ENCODE data around the gene GPR161.

Gene GPR161

DNA sequence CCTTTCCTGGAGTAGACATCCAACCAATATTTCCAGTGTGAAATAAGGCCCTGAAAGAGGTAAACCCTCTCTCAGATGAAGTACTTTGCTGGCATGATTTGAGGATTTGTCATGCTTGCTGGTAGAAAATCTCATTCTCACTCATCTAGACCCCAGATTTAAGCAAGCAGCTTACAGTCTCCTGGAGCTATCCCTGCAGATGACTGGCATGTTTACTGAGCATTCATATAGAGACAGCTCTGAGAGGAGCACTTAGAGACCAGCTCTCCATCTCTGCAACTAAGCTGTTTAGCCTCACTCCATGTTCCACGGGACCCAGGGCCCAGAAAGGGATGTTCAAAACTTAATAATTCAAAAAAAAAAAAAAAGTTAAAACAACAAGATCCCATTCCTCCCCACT lies 34.2 kb downstream of the GPR161 start:
- no peak for DNase-seq

DNA sequence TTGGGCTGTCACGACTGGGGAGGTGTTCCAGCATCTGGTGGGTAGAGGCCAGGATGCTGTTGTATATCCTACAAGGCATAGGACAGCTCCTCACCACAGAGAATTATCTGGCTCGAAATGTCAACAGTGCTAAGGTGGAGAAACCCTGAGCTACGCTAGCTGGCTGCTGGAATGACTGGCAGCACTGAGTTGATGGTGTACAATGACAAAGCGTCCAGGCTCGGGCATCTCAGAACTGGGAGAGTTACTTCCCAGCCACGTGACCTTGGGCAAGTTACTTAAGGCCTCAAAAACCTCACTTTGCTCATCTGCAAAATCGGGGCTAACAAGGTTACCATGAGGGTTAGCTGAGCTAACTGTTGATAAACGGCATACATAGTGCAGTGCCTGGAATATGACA lies 35.4 kb downstream of the GPR161 start:
- DNase-seq = no peak

GRCh38 chr1:168100315-168101002 lies 36.3 kb downstream of the GPR161 start:
- DNase-seq = no peak

GRCh38 chr1:168099337-168099801 lies 37.4 kb downstream of the GPR161 start:
- DNase-seq = no peak

DNA sequence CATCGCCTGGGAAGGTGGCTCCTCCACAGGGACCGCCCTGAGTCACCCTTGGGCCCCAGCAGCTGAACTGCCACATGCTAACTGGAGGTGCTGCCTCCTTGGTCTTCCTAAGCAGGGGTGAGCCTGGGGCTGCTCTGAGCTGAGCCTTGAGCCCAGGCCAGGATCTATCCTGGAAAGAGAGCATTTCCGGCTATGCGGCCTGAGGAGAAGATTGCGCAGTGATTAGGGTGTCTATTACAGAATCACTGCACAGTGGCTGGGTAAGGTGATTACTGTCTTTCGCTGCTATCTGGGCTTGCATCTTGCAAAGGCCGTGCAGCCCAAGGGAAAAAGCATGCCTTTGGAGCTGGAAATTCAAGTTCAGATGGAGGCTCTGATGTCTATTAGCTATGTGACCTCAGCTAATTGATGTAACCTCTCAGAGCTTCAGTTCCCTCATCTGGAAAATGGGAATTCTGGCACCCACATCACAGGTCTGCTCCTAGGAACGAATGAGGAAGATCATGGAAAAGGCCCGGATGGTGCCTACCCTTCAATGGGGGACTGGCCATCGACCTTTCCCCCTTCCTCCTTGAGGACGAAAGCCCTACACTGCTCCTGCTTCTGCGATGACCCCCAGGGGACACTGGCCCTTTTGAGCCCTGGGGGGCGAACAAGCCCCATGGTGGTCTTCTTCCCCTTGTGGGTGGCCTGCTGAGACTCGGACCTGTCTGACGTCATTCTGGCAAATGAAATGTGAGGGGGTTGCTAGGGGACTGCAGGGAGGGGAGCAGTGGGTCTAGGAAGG lies 38.0 kb downstream of the GPR161 start:
- DNase-seq = no peak

DNA sequence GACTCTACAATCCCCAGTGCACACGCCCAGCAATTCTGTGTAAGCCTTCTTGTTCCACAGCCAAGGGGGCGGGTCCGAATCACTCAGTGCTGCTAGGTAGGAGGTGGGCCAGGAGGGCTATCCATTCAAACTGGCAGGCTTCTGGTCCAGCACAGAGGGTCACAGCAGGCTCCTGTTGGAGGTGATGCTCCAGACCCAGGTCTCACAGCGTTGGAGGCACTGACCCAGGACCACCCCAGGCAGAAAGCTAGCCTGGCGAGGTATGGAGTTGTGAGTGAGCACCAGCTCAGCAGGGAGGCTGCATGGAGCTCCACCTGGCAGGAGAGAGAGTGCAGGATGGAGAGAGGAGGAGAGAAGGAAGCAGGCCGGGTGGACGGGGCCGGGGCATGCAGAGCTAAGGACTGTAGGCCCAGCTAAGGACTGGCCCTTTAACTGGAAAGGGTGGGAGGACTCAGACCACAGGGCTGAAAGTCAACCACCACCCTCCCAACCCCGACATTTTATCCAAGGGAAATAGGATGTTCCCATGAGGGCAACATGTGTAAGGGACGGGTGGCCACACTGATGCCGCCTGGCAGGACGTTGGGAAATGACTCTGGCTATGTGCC lies 38.7 kb downstream of the GPR161 start:
- DNase-seq = no peak

- DNase-seq = no peak
Observed at GRCh38 chr1:168096296-168097165, 40.2 kb downstream of the GPR161 start.

DNA sequence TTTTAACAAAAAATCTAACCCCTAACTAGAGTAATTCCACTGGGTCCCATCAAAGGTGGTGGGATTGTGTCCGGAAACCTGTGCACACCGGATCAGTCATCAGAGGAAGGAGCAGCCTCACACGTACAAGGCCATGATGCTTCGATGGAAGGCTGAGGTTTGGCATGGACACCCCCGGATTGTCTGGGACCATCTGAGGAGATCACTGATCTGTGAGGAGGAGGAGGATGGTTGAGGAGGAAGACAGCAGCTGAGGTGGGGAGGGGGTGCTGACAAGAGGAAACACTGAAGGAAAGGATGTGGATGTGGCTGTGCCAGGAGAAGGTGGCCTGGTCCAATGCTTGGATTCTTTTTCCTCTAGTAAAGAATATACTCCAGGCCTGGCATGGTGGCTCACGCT lies 41.3 kb downstream of the GPR161 start:
- no peak for DNase-seq

DNA sequence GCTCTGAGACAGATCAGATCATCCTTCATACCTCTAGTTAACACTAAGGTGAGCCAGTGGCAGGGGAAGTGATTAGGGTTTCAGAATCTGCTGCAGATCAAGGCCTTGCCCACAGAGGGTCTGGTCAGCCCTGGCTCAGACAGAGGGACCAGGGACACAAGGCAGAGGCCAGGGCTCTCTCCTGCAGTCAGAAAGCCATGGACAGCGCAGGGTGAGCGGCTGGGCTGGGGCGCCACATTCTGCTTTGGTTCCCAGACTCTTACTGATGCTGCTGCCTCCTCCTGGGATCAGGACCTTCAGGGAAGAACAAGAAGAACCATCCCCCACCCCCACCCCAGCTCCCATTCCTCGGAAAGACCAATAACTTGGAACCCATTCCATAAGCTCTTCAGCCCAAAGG lies 43.1 kb downstream of the GPR161 start:
- no peak for DNase-seq

DNA sequence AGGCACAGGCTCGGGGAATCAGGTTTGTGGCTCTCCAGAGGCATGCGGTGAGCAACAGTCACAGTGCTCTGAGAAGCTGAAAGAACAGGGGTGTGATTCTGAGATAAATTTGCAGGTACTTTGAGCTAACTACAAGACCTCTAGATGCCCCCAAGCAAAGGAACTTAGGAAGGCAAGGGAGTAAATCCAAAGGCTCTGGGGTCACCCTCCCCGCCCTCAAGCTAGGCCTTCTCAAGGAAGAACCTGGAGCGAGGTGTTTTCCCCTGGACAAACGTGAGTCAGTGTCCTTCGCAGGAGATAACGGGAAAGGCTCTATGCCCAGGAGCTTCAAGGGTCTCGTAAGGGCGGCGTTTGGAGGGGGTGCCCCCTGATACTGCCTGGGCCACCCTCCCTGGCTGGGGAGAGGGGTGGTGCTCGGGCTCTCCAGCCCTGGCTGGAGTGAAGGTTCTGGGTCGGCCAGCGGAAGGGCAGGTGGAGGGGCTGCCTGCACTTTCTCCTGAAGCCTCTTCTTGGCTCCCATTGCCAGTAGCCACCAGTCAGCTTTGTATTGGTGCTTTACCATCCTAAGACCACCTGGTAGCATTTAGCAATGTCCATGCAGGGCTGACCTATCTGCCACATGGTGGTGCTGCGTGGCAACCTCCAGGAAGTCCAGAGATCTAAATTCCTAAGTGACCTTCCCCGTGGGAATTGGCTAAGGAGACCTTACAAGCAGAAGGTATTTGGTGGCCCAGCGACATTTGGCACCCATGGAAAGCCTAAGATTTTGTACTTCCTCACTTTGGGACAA lies 44.0 kb downstream of the GPR161 start:
- no peak for DNase-seq

GRCh38 chr1:168091720-168092550 lies 44.8 kb downstream of the GPR161 start:
- DNase-seq = no peak

- DNase-seq = no peak
Observed at GRCh38 chr1:168091063-168091462, 45.7 kb downstream of the GPR161 start.

DNA sequence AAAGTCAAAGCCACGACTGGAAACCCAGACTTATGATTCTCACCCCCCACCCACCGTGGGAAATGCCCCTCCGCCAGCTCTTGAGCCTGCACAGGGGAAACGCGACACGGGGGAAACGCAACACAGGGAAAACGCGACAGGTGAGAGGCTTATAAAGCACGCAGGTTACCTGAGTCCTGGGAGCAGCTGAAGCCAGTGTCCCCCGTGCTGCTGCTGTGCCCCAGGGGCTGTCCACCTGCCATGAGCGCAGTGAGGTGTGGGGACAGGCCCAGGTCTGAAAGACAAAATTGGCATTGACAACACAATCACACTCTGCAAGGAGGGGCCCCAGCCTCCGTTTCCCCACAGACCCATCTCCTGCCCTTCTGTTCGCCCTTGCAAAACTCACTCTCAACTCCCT lies 46.3 kb downstream of the GPR161 start:
- no peak for DNase-seq

DNA sequence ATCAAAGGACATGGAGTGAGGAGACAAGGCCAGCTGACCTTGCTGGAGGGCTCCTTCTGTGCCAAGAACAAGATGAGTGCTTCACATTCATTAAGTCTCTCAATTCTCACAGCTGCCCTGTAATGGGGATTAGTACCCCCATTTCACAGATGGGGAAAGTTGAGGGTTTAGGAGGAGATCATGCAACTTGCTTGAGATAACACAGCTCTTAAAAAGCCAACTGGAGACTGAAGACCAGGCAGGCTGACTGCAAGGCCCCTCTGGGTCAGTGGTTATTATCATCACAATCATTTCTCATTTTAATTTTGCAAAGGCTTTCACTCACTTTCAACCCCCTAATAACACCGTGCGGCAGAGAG lies 46.8 kb downstream of the GPR161 start:
- DNase-seq = no peak

- DNase-seq = no peak
Observed at GRCh38 chr1:168089326-168089978, 47.3 kb downstream of the GPR161 start.

DNA sequence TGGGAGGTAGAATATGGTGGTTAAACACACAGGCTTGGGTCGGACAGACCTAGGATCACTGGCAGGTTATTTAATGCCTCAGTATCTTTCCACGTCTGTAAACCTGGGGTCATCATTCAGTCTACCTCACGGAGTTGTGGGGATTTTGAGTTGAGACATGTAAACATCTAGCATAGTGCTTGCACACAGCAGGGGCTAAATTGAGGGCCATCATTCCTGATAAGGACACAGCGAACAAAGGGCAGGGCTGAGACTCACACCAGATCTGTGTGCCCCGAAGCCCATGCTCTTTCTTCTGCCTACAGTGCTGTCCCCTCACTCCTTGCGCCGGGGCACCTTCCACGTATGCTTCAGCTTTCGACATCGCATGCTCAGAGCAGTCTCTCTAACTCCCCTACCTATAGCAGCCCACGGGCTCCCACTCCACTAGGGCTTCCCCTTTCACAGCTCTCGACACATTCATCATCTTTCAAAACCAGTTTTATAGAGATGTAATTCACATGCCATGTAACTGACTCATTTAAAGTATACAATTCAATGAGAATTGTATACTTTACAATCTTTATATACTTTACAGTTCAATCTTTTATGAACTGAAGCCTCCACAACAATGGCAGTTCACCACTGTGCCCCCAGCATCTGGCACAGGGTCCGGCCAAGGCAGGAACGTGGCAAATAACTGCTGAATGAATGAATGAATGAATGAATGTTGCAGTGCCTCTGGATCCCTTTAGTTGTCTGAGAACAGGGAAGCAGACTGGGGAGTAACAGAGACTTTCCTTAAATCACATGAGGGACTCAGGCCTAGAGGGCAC lies 48.0 kb downstream of the GPR161 start:
- no peak for DNase-seq

DNA sequence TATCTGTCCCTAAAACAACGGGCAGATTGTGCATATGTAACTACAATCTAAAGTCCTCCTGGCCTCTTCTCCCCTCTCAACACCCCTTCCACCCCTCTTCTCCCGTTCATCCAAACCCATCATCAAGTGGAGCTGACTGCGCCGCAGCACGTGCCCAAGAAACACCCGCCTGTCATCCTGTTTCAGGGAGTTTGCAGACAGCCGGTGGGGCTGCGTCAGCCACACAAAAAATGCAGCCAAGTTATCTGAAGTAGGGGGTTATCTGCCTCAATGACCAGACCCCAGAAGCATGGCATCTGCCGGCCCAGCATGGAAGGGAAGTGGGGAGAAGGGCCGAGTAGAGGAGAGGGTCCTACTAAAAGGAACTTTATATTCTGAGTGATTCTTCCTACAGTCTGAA lies 49.0 kb downstream of the GPR161 start:
- DNase-seq = no peak

GRCh38 chr1:168086438-168086837 lies 50.3 kb downstream of the GPR161 start:
- no peak for DNase-seq

DNA sequence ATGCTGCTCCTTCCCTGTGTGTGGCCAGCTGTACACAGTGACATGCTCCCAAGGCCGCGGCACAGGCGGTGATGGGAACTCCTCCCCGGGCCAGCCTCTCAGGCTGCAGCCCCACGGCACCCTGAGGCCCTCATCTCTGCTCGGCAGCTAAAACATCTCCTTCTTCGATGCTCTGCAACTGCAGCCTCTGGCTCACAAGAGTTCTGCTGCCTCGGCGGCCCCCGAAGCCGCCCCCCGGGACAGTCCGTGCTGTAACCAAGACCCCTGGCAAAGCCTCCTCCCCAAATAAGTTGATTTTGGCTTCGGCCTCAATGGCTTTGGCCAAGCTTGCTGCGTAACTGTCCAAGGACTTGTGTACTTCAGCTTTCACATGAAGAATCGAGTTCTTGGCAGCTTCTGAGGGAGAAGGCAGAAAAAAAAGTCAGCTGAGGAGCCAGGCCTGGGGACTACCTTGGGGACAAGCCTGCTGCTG lies 51.3 kb downstream of the GPR161 start:
- no peak for DNase-seq

Measured in RPMI8226 (cell line).